Measurements from ENCODE around the gene CLIC1.

CLIC1 gene

DNA sequence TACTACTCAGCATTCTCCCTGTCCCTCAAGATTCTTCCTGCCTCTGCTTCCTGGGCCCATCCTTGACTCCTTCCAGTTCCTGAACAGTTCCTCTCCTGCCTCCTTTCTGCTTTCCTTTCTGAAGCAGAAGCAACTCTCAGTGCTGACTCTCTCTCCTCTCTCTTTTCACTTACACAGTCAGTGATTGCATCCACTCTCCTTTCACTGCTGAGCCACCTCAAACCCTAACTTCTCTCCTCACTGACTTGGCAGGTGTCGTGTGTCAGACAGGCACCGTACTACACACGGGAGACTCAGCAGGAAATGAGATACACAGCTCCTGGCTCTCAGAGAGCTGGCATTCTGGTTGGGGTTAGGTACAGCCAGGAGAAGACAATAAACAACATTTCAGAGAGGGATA is 38.8 kb downstream of the CLIC1 start:
- POLR2A ChIA-PET = interaction anchor here (0.5 kb wide), 1 partner anchor 138 kb away, joined by 4 read pairs; no protein-coding TSS in a partner anchor
- CTCF ChIA-PET = interaction anchor here (0.7 to 1.0 kb wide), 2 partner anchors 8 to 151 kb away, joined by 3 to 4 read pairs; partner anchors contain the start of gene ATP6V1G2
- Histone ChIP-seq H3K27ac (ENCODE audit: extremely low read depth, low read depth, low read length) (no peak overlapping the region), H3K36me3 (ENCODE audit: control insufficient read depth in 2 of 2, insufficient read depth in 1 of 2, low read length in 2 of 2) (peaks cover 4 to 42% of the 10 kb centered on the region in 2 experiments; a peak in 2 of 3 replicates), H3K4me1 (ENCODE audit: control insufficient read depth, insufficient read depth, low read length) (no peaks in the 10 kb centered on the region), H3K9me3 (ENCODE audit: control insufficient read depth, insufficient read depth, low read depth, low read length) (no peaks in the 10 kb centered on the region), H3K4me3 (ENCODE audit: low read depth, low read length) (no peak overlapping the region)
- TF ChIP-seq SP7 (tag by site-specific recombination; IDR thresholded peaks at IDR 0.05) (0 out of 2 replicates have a peak, but pooled peaks have one; percentile 20), PRDM1 (tag by site-specific recombination; IDR thresholded peaks at IDR 0.05) (peak; percentile 100), ZNF843 (tag by site-specific recombination; IDR thresholded peaks at IDR 0.05) (no peak), ZBTB17 (tag by site-specific recombination; IDR thresholded peaks at IDR 0.05) (peak; percentile 58; the same call in 1 of the 2 replicates), ZNF830 (tag by site-specific recombination; IDR thresholded peaks at IDR 0.05; ENCODE audit: low read depth) (no peak), ZNF626 (tag by site-specific recombination; IDR thresholded peaks at IDR 0.05) (no peak), ZNF600 (tag by site-specific recombination; IDR thresholded peaks at IDR 0.05) (peak; percentile 64; the same call in 1 of the 2 replicates), ZNF311 (tag by site-specific recombination; IDR thresholded peaks at IDR 0.05; ENCODE audit: borderline replicate concordance) (no peak), ZNF366 (tag by site-specific recombination; conservative IDR thresholded peaks at IDR 0.05) (peak; percentile 33)

DNA sequence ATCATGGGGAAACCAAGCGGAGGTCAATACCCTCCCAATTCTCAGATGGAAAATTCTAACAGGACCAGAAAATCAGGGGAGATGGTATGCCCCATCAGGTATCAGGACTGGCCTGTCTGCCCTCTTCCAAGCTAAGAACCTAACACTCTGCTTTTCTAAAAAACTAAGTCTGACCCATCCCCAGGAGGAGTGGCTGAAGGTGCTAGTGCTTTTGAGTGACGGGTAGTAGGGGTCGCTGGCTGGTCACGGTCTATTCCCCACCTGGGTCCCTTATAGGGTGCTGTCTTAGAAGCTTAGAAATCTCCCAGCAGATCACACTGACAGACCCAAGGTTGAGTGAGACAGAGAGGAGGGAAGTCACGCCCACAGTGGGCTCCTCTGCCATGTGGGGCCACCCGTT is 42.8 kb downstream of the CLIC1 start:
- H3K9me3 ChIP-seq (ENCODE audit: control insufficient read depth, insufficient read depth, low read depth, low read length) = no peaks in the 10 kb centered on the region
- POLR2A ChIA-PET = interaction anchor here (0.5 to 4.0 kb wide), 7 partner anchors 10 to 169 kb away, joined by 3 to 30 read pairs (median 4); partner anchors contain the start of genes ABHD16A, LY6G5C and NEU1
- H3K27ac ChIP-seq (ENCODE audit: extremely low read depth, low read depth, low read length) = no peak overlapping the region
- TF ChIP-seq ZNF24 (tag by site-specific recombination; IDR thresholded peaks at IDR 0.05) (no peak), ZNF561 (tag by site-specific recombination; IDR thresholded peaks at IDR 0.05; ENCODE audit: borderline replicate concordance) (no peak), KLF8 (tag by site-specific recombination; IDR thresholded peaks at IDR 0.05) (no peak), ZNF341 (tag by site-specific recombination; IDR thresholded peaks at IDR 0.05; ENCODE audit: low read depth) (no peak), ZBTB21 (tag by site-specific recombination; IDR thresholded peaks at IDR 0.05) (no peak), ZIC2 (tag by site-specific recombination; IDR thresholded peaks at IDR 0.05) (no peak), ZNF76 (tag by site-specific recombination; IDR thresholded peaks at IDR 0.05; ENCODE audit: borderline replicate concordance, low read depth) (no peak), YY2 (tag by site-specific recombination; IDR thresholded peaks at IDR 0.05) (no peak), SP3 (tag by site-specific recombination; IDR thresholded peaks at IDR 0.05) (no peak), ZSCAN23 (tag by site-specific recombination; IDR thresholded peaks at IDR 0.05) (no peak), KLF9 (tag by site-specific recombination; IDR thresholded peaks at IDR 0.05; ENCODE audit: low read depth) (no peak), ZNF184 (tag by site-specific recombination; IDR thresholded peaks at IDR 0.05) (no peak), ZNF138 (tag by site-specific recombination; IDR thresholded peaks at IDR 0.05; ENCODE audit: borderline replicate concordance) (no peak), KLF16 (tag by site-specific recombination; IDR thresholded peaks at IDR 0.05) (no peak), EGR2 (tag by site-specific recombination; IDR thresholded peaks at IDR 0.05; ENCODE audit: low read depth) (no peak), ZNF830 (tag by site-specific recombination; IDR thresholded peaks at IDR 0.05; ENCODE audit: low read depth) (no peak), ZNF548 (tag by site-specific recombination; IDR thresholded peaks at IDR 0.05) (no peak)
- TF ChIP-seq, protein P1, sequence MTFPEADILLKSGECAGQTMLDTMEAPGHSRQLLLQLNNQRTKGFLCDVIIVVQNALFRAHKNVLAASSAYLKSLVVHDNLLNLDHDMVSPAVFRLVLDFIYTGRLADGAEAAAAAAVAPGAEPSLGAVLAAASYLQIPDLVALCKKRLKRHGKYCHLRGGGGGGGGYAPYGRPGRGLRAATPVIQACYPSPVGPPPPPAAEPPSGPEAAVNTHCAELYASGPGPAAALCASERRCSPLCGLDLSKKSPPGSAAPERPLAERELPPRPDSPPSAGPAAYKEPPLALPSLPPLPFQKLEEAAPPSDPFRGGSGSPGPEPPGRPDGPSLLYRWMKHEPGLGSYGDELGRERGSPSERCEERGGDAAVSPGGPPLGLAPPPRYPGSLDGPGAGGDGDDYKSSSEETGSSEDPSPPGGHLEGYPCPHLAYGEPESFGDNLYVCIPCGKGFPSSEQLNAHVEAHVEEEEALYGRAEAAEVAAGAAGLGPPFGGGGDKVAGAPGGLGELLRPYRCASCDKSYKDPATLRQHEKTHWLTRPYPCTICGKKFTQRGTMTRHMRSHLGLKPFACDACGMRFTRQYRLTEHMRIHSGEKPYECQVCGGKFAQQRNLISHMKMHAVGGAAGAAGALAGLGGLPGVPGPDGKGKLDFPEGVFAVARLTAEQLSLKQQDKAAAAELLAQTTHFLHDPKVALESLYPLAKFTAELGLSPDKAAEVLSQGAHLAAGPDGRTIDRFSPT (tag by site-specific recombination; IDR thresholded peaks at IDR 0.05) = no peak
- TF ChIP-seq, protein P2, sequence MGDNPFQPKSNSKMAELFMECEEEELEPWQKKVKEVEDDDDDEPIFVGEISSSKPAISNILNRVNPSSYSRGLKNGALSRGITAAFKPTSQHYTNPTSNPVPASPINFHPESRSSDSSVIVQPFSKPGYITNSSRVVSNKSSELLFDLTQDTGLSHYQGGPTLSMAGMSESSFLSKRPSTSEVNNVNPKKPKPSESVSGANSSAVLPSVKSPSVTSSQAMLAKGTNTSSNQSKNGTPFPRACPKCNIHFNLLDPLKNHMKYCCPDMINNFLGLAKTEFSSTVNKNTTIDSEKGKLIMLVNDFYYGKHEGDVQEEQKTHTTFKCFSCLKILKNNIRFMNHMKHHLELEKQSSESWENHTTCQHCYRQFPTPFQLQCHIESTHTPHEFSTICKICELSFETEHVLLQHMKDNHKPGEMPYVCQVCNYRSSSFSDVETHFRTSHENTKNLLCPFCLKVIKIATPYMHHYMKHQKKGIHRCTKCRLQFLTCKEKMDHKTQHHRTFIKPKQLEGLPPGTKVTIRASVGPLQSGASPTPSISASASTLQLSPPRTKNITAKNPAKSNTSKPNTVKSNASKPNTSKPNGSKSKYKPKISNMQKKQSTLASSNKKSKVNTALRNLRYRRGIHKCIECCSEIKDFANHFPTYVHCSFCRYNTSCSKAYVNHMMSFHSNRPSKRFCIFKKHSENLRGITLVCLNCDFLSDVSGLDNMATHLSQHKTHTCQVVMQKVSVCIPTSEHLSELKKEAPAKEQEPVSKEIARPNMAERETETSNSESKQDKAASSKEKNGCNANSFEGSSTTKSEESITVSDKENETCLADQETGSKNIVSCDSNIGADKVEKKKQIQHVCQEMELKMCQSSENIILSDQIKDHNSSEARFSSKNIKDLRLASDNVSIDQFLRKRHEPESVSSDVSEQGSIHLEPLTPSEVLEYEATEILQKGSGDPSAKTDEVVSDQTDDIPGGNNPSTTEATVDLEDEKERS (tag by site-specific recombination; IDR thresholded peaks at IDR 0.05) = no peak
- TF ChIP-seq, protein P3, sequence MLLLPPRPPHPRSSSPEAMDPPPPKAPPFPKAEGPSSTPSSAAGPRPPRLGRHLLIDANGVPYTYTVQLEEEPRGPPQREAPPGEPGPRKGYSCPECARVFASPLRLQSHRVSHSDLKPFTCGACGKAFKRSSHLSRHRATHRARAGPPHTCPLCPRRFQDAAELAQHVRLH (tag by site-specific recombination; IDR thresholded peaks at IDR 0.05) = no peak
- no peak overlapping the region for H3K4me3 ChIP-seq (ENCODE audit: low read depth, low read length)
- no peaks in the 10 kb centered on the region for H3K4me1 ChIP-seq (ENCODE audit: control insufficient read depth, insufficient read depth, low read length)
- H3K36me3 ChIP-seq (ENCODE audit: control insufficient read depth in 2 of 2, insufficient read depth in 1 of 2, low read length in 2 of 2) = peaks cover 4 to 66% of the 10 kb centered on the region in 2 experiments; a peak in 2 of 3 replicates
- CTCF ChIA-PET = interaction anchor here (0.8 to 1.0 kb wide), 2 partner anchors 9 to 98 kb away, joined by 3 read pairs; no protein-coding TSS in a partner anchor

All from HEK293 (cell line).